ENCODE results near the gene CAMK1D.
"Not testable (repeated sequence)": the region's sequence is repeated elsewhere in the genome, so short reads cannot be mapped to it uniquely, and the experiment has no call there.

CAMK1D gene

GRCh38 chr10:12844811-12845483 is 495.6 kb downstream of the CAMK1D start:
- no peak for TF ChIP-seq ZNF274 (IDR thresholded peaks at IDR 0.05; ENCODE audit: low read depth, low read length)
- H3K4me3 ChIP-seq (ENCODE audit: low read length) = no peak overlapping the region

- H3K4me3 ChIP-seq (ENCODE audit: low read length) = no peak overlapping the region
- TF ChIP-seq ZNF274 (IDR thresholded peaks at IDR 0.05; ENCODE audit: low read depth, low read length) = no peak
These were observed 497.4 kb downstream of the CAMK1D start for GRCh38 chr10:12846718-12847117.

- no peak overlapping the region for H3K4me3 ChIP-seq (ENCODE audit: low read length)
- TF ChIP-seq ZNF274 (IDR thresholded peaks at IDR 0.05; ENCODE audit: low read depth, low read length) = no peak
These were observed 498.1 kb downstream of the CAMK1D start for GRCh38 chr10:12847361-12847975.

GRCh38 chr10:12848439-12849173 is 499.3 kb downstream of the CAMK1D start:
- TF ChIP-seq ZNF274 (IDR thresholded peaks at IDR 0.05; ENCODE audit: low read depth, low read length) = no peak

GRCh38 chr10:12849319-12850181 is 500.2 kb downstream of the CAMK1D start:
- no peak for TF ChIP-seq ZNF274 (IDR thresholded peaks at IDR 0.05; ENCODE audit: low read depth, low read length)
- no peak overlapping the region for H3K4me3 ChIP-seq (ENCODE audit: low read length)

More at GRCh38 chr10:12848439-12849173, 499.3 kb downstream of the CAMK1D start:
- no peak overlapping the region for H3K4me3 ChIP-seq (ENCODE audit: low read length)

- no peak for TF ChIP-seq ZNF274 (IDR thresholded peaks at IDR 0.05; ENCODE audit: low read depth, low read length)
- H3K4me3 ChIP-seq (ENCODE audit: low read length) = no peak overlapping the region
These were observed 503.3 kb downstream of the CAMK1D start for GRCh38 chr10:12852687-12853086.

- no peak for TF ChIP-seq ZNF274 (IDR thresholded peaks at IDR 0.05; ENCODE audit: low read depth, low read length)
These were observed 505.6 kb downstream of the CAMK1D start for GRCh38 chr10:12854988-12855387.

GRCh38 chr10:12862459-12862858 is 513.1 kb downstream of the CAMK1D start:
- H3K4me3 ChIP-seq (ENCODE audit: low read length) = no peak overlapping the region
- no peak for TF ChIP-seq ZNF274 (IDR thresholded peaks at IDR 0.05; ENCODE audit: low read depth, low read length)

More at GRCh38 chr10:12854988-12855387, 505.6 kb downstream of the CAMK1D start:
- H3K4me3 ChIP-seq (ENCODE audit: low read length) = no peak overlapping the region

- not testable (repeated sequence) for H3K4me3 ChIP-seq (ENCODE audit: low read length)
These were observed 516.2 kb downstream of the CAMK1D start for GRCh38 chr10:12865515-12865914.

GRCh38 chr10:12868229-12868628 is 518.9 kb downstream of the CAMK1D start:
- no peak overlapping the region for H3K4me3 ChIP-seq (ENCODE audit: low read length)
- TF ChIP-seq ZNF274 (IDR thresholded peaks at IDR 0.05; ENCODE audit: low read depth, low read length) = no peak

GRCh38 chr10:12869427-12869826 is 520.1 kb downstream of the CAMK1D start:
- TF ChIP-seq ZNF274 (IDR thresholded peaks at IDR 0.05; ENCODE audit: low read depth, low read length) = no peak

GRCh38 chr10:12872577-12872976 is 523.2 kb downstream of the CAMK1D start:
- TF ChIP-seq ZNF274 (IDR thresholded peaks at IDR 0.05; ENCODE audit: low read depth, low read length) = no peak
- no peak overlapping the region for H3K4me3 ChIP-seq (ENCODE audit: low read length)

More at GRCh38 chr10:12869427-12869826, 520.1 kb downstream of the CAMK1D start:
- H3K4me3 ChIP-seq (ENCODE audit: low read length) = no peak overlapping the region

GRCh38 chr10:12873172-12873571 is 523.8 kb downstream of the CAMK1D start:
- TF ChIP-seq ZNF274 (IDR thresholded peaks at IDR 0.05; ENCODE audit: low read depth, low read length) = no peak

GRCh38 chr10:12874501-12874900 is 525.2 kb downstream of the CAMK1D start:
- H3K4me3 ChIP-seq (ENCODE audit: low read length) = no peak overlapping the region
- TF ChIP-seq ZNF274 (IDR thresholded peaks at IDR 0.05; ENCODE audit: low read depth, low read length) = no peak

More at GRCh38 chr10:12873172-12873571, 523.8 kb downstream of the CAMK1D start:
- H3K4me3 ChIP-seq (ENCODE audit: low read length) = no peak overlapping the region

Data from GM08714 (cell line).